Large intestine (tissue), 3 donors: ENCODE data around the gene FBXL7. TPM values are rescaled to one million over a fixed set of nuclear protein-coding genes. Genes with fewer than 3 reads are reported as not detected.

ENCODE experiments used
- DNase-seq, 2 donors: peaks; one replicate each; pipeline versions ENCODE4 v3.0.0 to v3.0.0-alpha.2; 2013
- H3K27ac ChIP-seq: one replicate; pipeline ENCODE4 v1.5.1; 2013; ENCODE audit warnings: low read length
- H3K27me3 ChIP-seq: 2 replicates; pipeline ENCODE4 v1.6.1; 2013; ENCODE audit warnings: low read length; ENCODE audit not compliant: control insufficient read depth, insufficient read depth
- H3K36me3 ChIP-seq: 2 replicates; pipeline ENCODE4 v1.6.1; 2013; ENCODE audit warnings: low read length; ENCODE audit not compliant: control insufficient read depth, insufficient read depth
- H3K4me1 ChIP-seq: one replicate; pipeline ENCODE4 v1.6.1; 2013; ENCODE audit warnings: low read length; ENCODE audit not compliant: control insufficient read depth, insufficient read depth
- H3K4me3 ChIP-seq: one replicate; pipeline ENCODE4 v1.5.1; 2013; ENCODE audit warnings: low read length
- H3K9me3 ChIP-seq: one replicate; pipeline ENCODE4 v1.6.1; 2013; ENCODE audit warnings: mild to moderate bottlenecking, low read depth, low read length, moderate library complexity; ENCODE audit not compliant: control insufficient read depth
- WGBS: methylation state at CpG from one replicate; pipeline ENCODE4 v1.1.5; 2013; ENCODE audit warnings: low lambda C conversion rate; ENCODE audit not compliant: insufficient coverage; 5-methylcytosine and 5-hydroxymethylcytosine counted together
- polyA plus RNA-seq: library from polyadenylated mRNA; unstranded; fragments of 120-200 nt; gene quantifications from one replicate; pipeline ENCODE4 v1.2.1, GENCODE V29; 2013

FBXL7 gene
- polyA plus RNA-seq, 1 donor, result 7.2 TPM

- Histone ChIP-seq H3K4me3 (no peak overlapping the region), H3K27ac (no peak overlapping the region), H3K4me1 (no peaks in the 10 kb centered on the region), H3K36me3 (no peaks in the 10 kb centered on the region), H3K9me3 (no peaks in the 10 kb centered on the region), H3K27me3 (no peaks in the 10 kb centered on the region)
- no peak for DNase-seq
- WGBS, result no CpG with 5 or more reads among the region's 7 CpGs
Observed at GRCh38 chr5:15645381-15646160, 145.6 kb downstream of the FBXL7 start.

- WGBS, result no CpG with 5 or more reads among the region's 4 CpGs
- no peaks in the 10 kb centered on the region for H3K27me3 ChIP-seq
Observed at GRCh38 chr5:15646371-15646770, 146.4 kb downstream of the FBXL7 start.

GRCh38 chr5:15647251-15647650, 147.3 kb downstream of the FBXL7 start:
- H3K4me3 ChIP-seq, result no peak overlapping the region
- no peaks in the 10 kb centered on the region for H3K9me3 ChIP-seq
- H3K27ac ChIP-seq, result no peak overlapping the region
- no peaks in the 10 kb centered on the region for H3K27me3 ChIP-seq
- WGBS, result no CpG with 5 or more reads among the region's 4 CpGs
- H3K4me1 ChIP-seq, result no peaks in the 10 kb centered on the region
- no peak for DNase-seq
- no peaks in the 10 kb centered on the region for H3K36me3 ChIP-seq

More at GRCh38 chr5:15646371-15646770, 146.4 kb downstream of the FBXL7 start:
- Histone ChIP-seq H3K36me3 (no peaks in the 10 kb centered on the region), H3K27ac (no peak overlapping the region), H3K4me3 (no peak overlapping the region), H3K9me3 (no peaks in the 10 kb centered on the region), H3K4me1 (no peaks in the 10 kb centered on the region)
- no peak for DNase-seq

GRCh38 chr5:15650266-15650665, 150.3 kb downstream of the FBXL7 start:
- Histone ChIP-seq H3K36me3 (no peaks in the 10 kb centered on the region), H3K4me1 (no peaks in the 10 kb centered on the region), H3K27me3 (no peaks in the 10 kb centered on the region), H3K9me3 (no peaks in the 10 kb centered on the region), H3K4me3 (no peak overlapping the region), H3K27ac (no peak overlapping the region)
- DNase-seq, result no peak
- WGBS, result no CpG with 5 or more reads among the region's 2 CpGs

- Histone ChIP-seq H3K27me3 (no peaks in the 10 kb centered on the region), H3K9me3 (no peaks in the 10 kb centered on the region), H3K27ac (no peak overlapping the region), H3K36me3 (no peaks in the 10 kb centered on the region), H3K4me1 (no peaks in the 10 kb centered on the region), H3K4me3 (no peak overlapping the region)
- WGBS, result no CpG with 5 or more reads among the region's 1 CpG
- DNase-seq, result no peak
Observed at GRCh38 chr5:15654779-15655178, 154.8 kb downstream of the FBXL7 start.

- H3K9me3 ChIP-seq, result no peaks in the 10 kb centered on the region
- WGBS, result no CpG with 5 or more reads among the region's 4 CpGs
- no peaks in the 10 kb centered on the region for H3K4me1 ChIP-seq
- no peak overlapping the region for H3K27ac ChIP-seq
- no peaks in the 10 kb centered on the region for H3K36me3 ChIP-seq
- no peaks in the 10 kb centered on the region for H3K27me3 ChIP-seq
- H3K4me3 ChIP-seq, result no peak overlapping the region
- DNase-seq, result no peak
Observed at GRCh38 chr5:15655683-15656082, 155.7 kb downstream of the FBXL7 start.

GRCh38 chr5:15664961-15665360, 165.0 kb downstream of the FBXL7 start:
- H3K9me3 ChIP-seq, result no peaks in the 10 kb centered on the region
- H3K36me3 ChIP-seq, result no peaks in the 10 kb centered on the region
- no peak for DNase-seq
- no peaks in the 10 kb centered on the region for H3K4me1 ChIP-seq
- no peak overlapping the region for H3K4me3 ChIP-seq
- no peaks in the 10 kb centered on the region for H3K27me3 ChIP-seq
- no peak overlapping the region for H3K27ac ChIP-seq

GRCh38 chr5:15669826-15670225, 169.8 kb downstream of the FBXL7 start:
- Histone ChIP-seq H3K9me3 (no peaks in the 10 kb centered on the region), H3K4me1 (no peaks in the 10 kb centered on the region), H3K27ac (no peak overlapping the region), H3K27me3 (no peaks in the 10 kb centered on the region), H3K36me3 (no peaks in the 10 kb centered on the region), H3K4me3 (no peak overlapping the region)
- DNase-seq, result no peak
- WGBS, result 100% methylated on average over 1 of the region's 2 CpGs

GRCh38 chr5:15674716-15675115, 174.7 kb downstream of the FBXL7 start:
- H3K27ac ChIP-seq, result no peak overlapping the region
- no peaks in the 10 kb centered on the region for H3K36me3 ChIP-seq
- WGBS, result no CpG with 5 or more reads among the region's 2 CpGs
- H3K4me1 ChIP-seq, result no peaks in the 10 kb centered on the region
- H3K27me3 ChIP-seq, result no peaks in the 10 kb centered on the region
- no peaks in the 10 kb centered on the region for H3K9me3 ChIP-seq
- H3K4me3 ChIP-seq, result no peak overlapping the region
- DNase-seq, result no peak

- WGBS, result no CpG with 5 or more reads among the region's 1 CpG
- Histone ChIP-seq H3K36me3 (no peaks in the 10 kb centered on the region), H3K4me3 (no peak overlapping the region), H3K4me1 (no peaks in the 10 kb centered on the region), H3K27me3 (no peaks in the 10 kb centered on the region), H3K27ac (no peak overlapping the region), H3K9me3 (no peaks in the 10 kb centered on the region)
- no peak for DNase-seq
Observed at GRCh38 chr5:15676591-15676990, 176.6 kb downstream of the FBXL7 start.

GRCh38 chr5:15679161-15679560, 179.2 kb downstream of the FBXL7 start:
- H3K36me3 ChIP-seq, result no peaks in the 10 kb centered on the region
- no peak overlapping the region for H3K4me3 ChIP-seq
- H3K9me3 ChIP-seq, result no peaks in the 10 kb centered on the region
- no peaks in the 10 kb centered on the region for H3K27me3 ChIP-seq
- no peak overlapping the region for H3K27ac ChIP-seq
- WGBS, result 76% methylated on average over 3 of the region's 4 CpGs
- no peak for DNase-seq
- no peaks in the 10 kb centered on the region for H3K4me1 ChIP-seq
